CD4-positive, alpha-beta memory T cell (primary cell): Measurements from ENCODE around the gene EPS8. TPM values are rescaled to one million over a fixed set of nuclear protein-coding genes. Genes with fewer than 3 reads are reported as not detected.

Experiments used
- CTCF ChIA-PET: fragments of 350-600 bp; sonication (Branson Sonifier 250); formaldehyde crosslinking; loops from one replicate; lab custom pipeline; 2021; ENCODE audit warnings: inconsistent platforms; ENCODE audit not compliant: partially characterized antibody; lab: Charles Lee
- POLR2A ChIA-PET: fragments of 350-600 bp; sonication (Branson Sonifier 250); formaldehyde crosslinking; loops from one replicate; lab custom pipeline; 2021; ENCODE audit not compliant: partially characterized antibody; lab: Charles Lee
- DNase-seq, 5 donors: peaks; one replicate each; pipeline versions ENCODE4 v3.0.0 to v3.0.0-alpha.2; 2020 to 2022; ENCODE audit warnings: mixed read lengths in 1 of 5
- H3K27ac ChIP-seq: one replicate; pipeline ENCODE4 v1.7.0; 2013; ENCODE audit warnings: low read depth, low read length
- H3K27me3 ChIP-seq: 2 replicates; pipeline ENCODE4 v1.7.0; 2013; ENCODE audit warnings: mild to moderate bottlenecking, low read length, moderate library complexity; ENCODE audit not compliant: insufficient read depth
- H3K36me3 ChIP-seq: 2 replicates; pipeline ENCODE4 v1.7.0; 2013; ENCODE audit warnings: mild to moderate bottlenecking, low read length, moderate library complexity; ENCODE audit not compliant: insufficient read depth
- H3K4me1 ChIP-seq: 2 replicates; pipeline ENCODE4 v1.7.0; 2013; ENCODE audit warnings: mild to moderate bottlenecking, low read length, moderate library complexity; ENCODE audit not compliant: insufficient read depth
- H3K4me3 ChIP-seq, 2 donors: one replicate each; pipeline ENCODE4 v1.7.0; 2013; ENCODE audit warnings: low read length in 2 of 2, mild to moderate bottlenecking in 1 of 2
- H3K9me3 ChIP-seq, 2 donors: one replicate each; pipeline ENCODE4 v1.7.0; 2013; ENCODE audit warnings: low read length in 2 of 2, control low read depth in 1 of 2; ENCODE audit not compliant: control insufficient read depth in 1 of 2
- H3K27ac Mint-ChIP-seq, 7 donors: one replicate each; pipeline ENCODE4 v1.8.0; 2020 to 2021; ENCODE audit warnings: mixed read lengths in 7 of 7, mild to moderate bottlenecking in 6 of 7, inconsistent platforms in 3 of 7, moderate library complexity in 3 of 7
- H3K27me3 Mint-ChIP-seq, 2 donors: one replicate each; pipeline ENCODE4 v1.8.0; 2020 to 2021; ENCODE audit warnings: mixed read lengths in 2 of 2
- H3K36me3 Mint-ChIP-seq, 2 donors: one replicate each; pipeline ENCODE4 v1.8.0; 2020 to 2021; ENCODE audit warnings: mixed read lengths in 2 of 2, inconsistent platforms in 1 of 2, mild to moderate bottlenecking in 1 of 2
- H3K4me1 Mint-ChIP-seq, 4 donors: one replicate each; pipeline ENCODE4 v1.8.0; 2020 to 2021; ENCODE audit warnings: mixed read lengths in 4 of 4, mild to moderate bottlenecking in 1 of 4
- H3K4me3 Mint-ChIP-seq, 8 donors: one replicate each; pipeline ENCODE4 v1.8.0; 2020 to 2021; ENCODE audit warnings: mixed read lengths in 8 of 8, mild to moderate bottlenecking in 7 of 8, moderate library complexity in 6 of 8, inconsistent platforms in 3 of 8
- H3K9me3 Mint-ChIP-seq, 8 donors: one replicate each; pipeline ENCODE4 v1.8.0; 2020 to 2021; ENCODE audit warnings: mixed read lengths in 8 of 8, mild to moderate bottlenecking in 5 of 8, inconsistent platforms in 3 of 8, moderate library complexity in 1 of 8
- intact Hi-C: fragments of 100-400 bp; cut with micrococcal nuclease; formaldehyde crosslinking; loops from one replicate; pipeline ENCODE4 v1.15.1; 2023
- polyA plus RNA-seq, 2 donors: library from polyadenylated mRNA; unstranded; fragments of 300-500 nt; fragmentation: Illumina TruSeq; gene quantifications; one replicate each; pipeline ENCODE4 v1.2.3, GENCODE V29; 2021
- total RNA-seq, 2 experiments: library from RNA; stranded (reverse); gene quantifications; one replicate each; pipeline ENCODE4 v1.2.3, GENCODE V29; 2021

The EPS8 gene
- total and polyA plus RNA-seq, 4 experiments from 2014 or later, result 2.6 to 4.0 (median 3.6) TPM

- intact Hi-C loops, result no loop called here
- Histone ChIP-seq H3K36me3 (no peaks in the 10 kb centered on the region), H3K4me3 (no peak overlapping the region), H3K4me1 (peaks cover 6% of the 10 kb centered on the region), H3K9me3 (no peaks in the 10 kb centered on the region), H3K27ac (no peak overlapping the region), H3K27me3 (peaks cover 24% of the 10 kb centered on the region)
- Mint-ChIP-seq H3K4me1 (peaks cover 6 to 7% (median 7%) of the 10 kb centered on the region in 4 donors), H3K36me3 (peaks cover 0 to 2% of the 10 kb centered on the region in 2 donors), H3K4me3 (no peak overlapping the region), H3K27ac (no peak overlapping the region), H3K9me3 (no peaks in the 10 kb centered on the region), H3K27me3 (peaks cover 34 to 35% of the 10 kb centered on the region in 2 donors)
- CTCF ChIA-PET, result no interaction called here
- POLR2A ChIA-PET, result no interaction called here
- DNase-seq, result no peak
These were observed 5.9 kb downstream of the EPS8 start for GRCh38 chr12:15783288-15783687.

- Mint-ChIP-seq H3K9me3 (no peaks in the 10 kb centered on the region), H3K36me3 (no peaks in the 10 kb centered on the region), H3K4me1 (peaks cover 0 to under 1% (median under 1%) of the 10 kb centered on the region in 4 donors), H3K27ac (no peak overlapping the region), H3K27me3 (peaks cover 33 to 35% of the 10 kb centered on the region in 2 donors), H3K4me3 (no peak overlapping the region)
- H3K4me1 ChIP-seq, result peaks cover under 1% of the 10 kb centered on the region
- H3K27ac ChIP-seq, result no peak overlapping the region
- no peaks in the 10 kb centered on the region for H3K36me3 ChIP-seq
- intact Hi-C loops, result no loop called here
- ChIA-PET POLR2A (no interaction called here), CTCF (no interaction called here)
- DNase-seq, result no peak
- peaks cover 18% of the 10 kb centered on the region for H3K27me3 ChIP-seq
- no peaks in the 10 kb centered on the region for H3K9me3 ChIP-seq
- H3K4me3 ChIP-seq, result no peak overlapping the region
These were observed 6.5 kb downstream of the EPS8 start for GRCh38 chr12:15782667-15783066.

- H3K4me3 ChIP-seq, result no peak overlapping the region
- CTCF ChIA-PET, result no interaction called here
These were observed 9.3 kb downstream of the EPS8 start for GRCh38 chr12:15779925-15780324.

GRCh38 chr12:15778126-15778525 lies 11.1 kb downstream of the EPS8 start:
- no peaks in the 10 kb centered on the region for H3K36me3 Mint-ChIP-seq
- CTCF ChIA-PET, result no interaction called here
- DNase-seq, result no peak
- intact Hi-C loops, result no loop called here
- no peaks in the 10 kb centered on the region for H3K9me3 ChIP-seq
- no peaks in the 10 kb centered on the region for H3K4me1 ChIP-seq
- H3K4me3 ChIP-seq, result no peak overlapping the region
- H3K27me3 Mint-ChIP-seq, result peaks cover 21 to 25% of the 10 kb centered on the region in 2 donors
- no peaks in the 10 kb centered on the region for H3K36me3 ChIP-seq
- H3K27ac ChIP-seq, result no peak overlapping the region
- H3K4me3 Mint-ChIP-seq, result no peak overlapping the region
- H3K4me1 Mint-ChIP-seq, result no peaks in the 10 kb centered on the region
- H3K27me3 ChIP-seq, result peaks cover 6% of the 10 kb centered on the region
- POLR2A ChIA-PET, result no interaction called here
- H3K27ac Mint-ChIP-seq, result no peak overlapping the region
- H3K9me3 Mint-ChIP-seq, result no peaks in the 10 kb centered on the region

More at GRCh38 chr12:15779925-15780324, 9.3 kb downstream of the EPS8 start:
- Mint-ChIP-seq H3K36me3 (no peaks in the 10 kb centered on the region), H3K4me1 (no peaks in the 10 kb centered on the region), H3K4me3 (no peak overlapping the region), H3K9me3 (no peaks in the 10 kb centered on the region), H3K27ac (no peak overlapping the region), H3K27me3 (peaks cover 31% of the 10 kb centered on the region in 2 donors)
- Histone ChIP-seq H3K27ac (no peak overlapping the region), H3K4me1 (no peaks in the 10 kb centered on the region), H3K9me3 (no peaks in the 10 kb centered on the region), H3K36me3 (no peaks in the 10 kb centered on the region), H3K27me3 (peaks cover 6% of the 10 kb centered on the region)
- POLR2A ChIA-PET, result no interaction called here
- intact Hi-C loops, result no loop called here
- no peak for DNase-seq

GRCh38 chr12:15777355-15778012 lies 11.7 kb downstream of the EPS8 start:
- Histone ChIP-seq H3K4me3 (no peak overlapping the region), H3K27ac (no peak overlapping the region), H3K9me3 (no peaks in the 10 kb centered on the region), H3K36me3 (no peaks in the 10 kb centered on the region), H3K27me3 (peaks cover 6% of the 10 kb centered on the region), H3K4me1 (no peaks in the 10 kb centered on the region)
- ChIA-PET POLR2A (no interaction called here), CTCF (interaction anchor here (1.4 kb wide), 1 partner anchor 190 kb away, joined by 3 read pairs; no protein-coding TSS in a partner anchor)
- Mint-ChIP-seq H3K36me3 (no peaks in the 10 kb centered on the region), H3K27me3 (peaks cover 17 to 21% of the 10 kb centered on the region in 2 donors), H3K4me3 (no peak overlapping the region), H3K27ac (peak overlapping the region in 1 of 7 donors; percentile 9), H3K4me1 (peaks cover 0 to under 1% (median 0%) of the 10 kb centered on the region in 4 donors), H3K9me3 (no peaks in the 10 kb centered on the region)
- no peak for DNase-seq
- intact Hi-C loops, result no loop called here

- H3K27ac Mint-ChIP-seq, result no peak overlapping the region
- no peak overlapping the region for H3K4me3 Mint-ChIP-seq
- ChIA-PET POLR2A (no interaction called here), CTCF (interaction anchor here (1.4 kb wide), 1 partner anchor 189 kb away, joined by 3 read pairs; no protein-coding TSS in a partner anchor)
- H3K9me3 Mint-ChIP-seq, result no peaks in the 10 kb centered on the region
- Histone ChIP-seq H3K4me3 (no peak overlapping the region), H3K36me3 (no peaks in the 10 kb centered on the region), H3K9me3 (no peaks in the 10 kb centered on the region), H3K4me1 (no peaks in the 10 kb centered on the region), H3K27ac (no peak overlapping the region), H3K27me3 (peaks cover 6% of the 10 kb centered on the region)
- no peaks in the 10 kb centered on the region for H3K36me3 Mint-ChIP-seq
- intact Hi-C loops, result no loop called here
- peaks cover 0 to 1% (median 0%) of the 10 kb centered on the region in 4 donors for H3K4me1 Mint-ChIP-seq
- H3K27me3 Mint-ChIP-seq, result peaks cover 14 to 17% of the 10 kb centered on the region in 2 donors
- DNase-seq, result no peak
These were observed 12.7 kb downstream of the EPS8 start for GRCh38 chr12:15776532-15776931.

GRCh38 chr12:15774819-15775218 lies 14.4 kb downstream of the EPS8 start:
- Mint-ChIP-seq H3K4me3 (no peak overlapping the region), H3K9me3 (no peaks in the 10 kb centered on the region), H3K36me3 (no peaks in the 10 kb centered on the region), H3K4me1 (peaks cover 0 to 4% (median 1%) of the 10 kb centered on the region in 4 donors), H3K27me3 (peaks cover 9 to 16% of the 10 kb centered on the region in 2 donors), H3K27ac (no peak overlapping the region)
- no peaks in the 10 kb centered on the region for H3K36me3 ChIP-seq
- H3K4me1 ChIP-seq, result no peaks in the 10 kb centered on the region
- CTCF ChIA-PET, result no interaction called here
- intact Hi-C loops, result loop anchor here (5.0 kb wide), 1 partner anchor 183 kb away; no protein-coding TSS in a partner anchor
- no peak overlapping the region for H3K4me3 ChIP-seq
- POLR2A ChIA-PET, result no interaction called here
- no peaks in the 10 kb centered on the region for H3K9me3 ChIP-seq
- peaks cover 3% of the 10 kb centered on the region for H3K27me3 ChIP-seq
- H3K27ac ChIP-seq, result no peak overlapping the region
- no peak for DNase-seq
